Epithelial cell of esophagus (primary cell): Measurements from ENCODE around the gene SLC45A3.

Source experiments
- DNase-seq: peaks from one replicate; pipeline ENCODE4 v3.0.0; 2010; ENCODE audit warnings: low read depth
- H3K4me3 ChIP-seq: 2 replicates; pipeline ENCODE4 v1.5.1; 2011; ENCODE audit warnings: mild to moderate bottlenecking, low read length, control low read depth
- CTCF ChIP-seq: IDR thresholded peaks from 2 replicates; pipeline ENCODE4 v1.5.1; 2011; ENCODE audit warnings: low read depth, mild to moderate bottlenecking, low read length, control low read depth, inconsistent platforms; ENCODE audit not compliant: insufficient read depth; ENCODE audit errors: missing control alignments

SLC45A3 gene

GRCh38 chr1:205715628-205716027 is 35.3 kb upstream of the SLC45A3 start:
- DNase-seq, result peak; percentile 35
- H3K4me3 ChIP-seq, result no peak overlapping the region
- no peak for TF ChIP-seq CTCF

GRCh38 chr1:205714906-205715246 is 34.6 kb upstream of the SLC45A3 start:
- DNase-seq, result no peak
- TF ChIP-seq CTCF, result no peak
- H3K4me3 ChIP-seq, result no peak overlapping the region

- TF ChIP-seq CTCF, result no peak
- no peak overlapping the region for H3K4me3 ChIP-seq
- peak; percentile 44 for DNase-seq
Observed at GRCh38 chr1:205714190-205714905, 34.0 kb upstream of the SLC45A3 start.

- H3K4me3 ChIP-seq, result no peak overlapping the region
- DNase-seq, result peak; percentile 81
- TF ChIP-seq CTCF, result peak; percentile 92
Observed at GRCh38 chr1:205711105-205712048, 31.1 kb upstream of the SLC45A3 start.

- no peak for TF ChIP-seq CTCF
- H3K4me3 ChIP-seq, result no peak overlapping the region
- DNase-seq, result no peak
Observed at GRCh38 chr1:205710201-205711062, 30.1 kb upstream of the SLC45A3 start.

DNA sequence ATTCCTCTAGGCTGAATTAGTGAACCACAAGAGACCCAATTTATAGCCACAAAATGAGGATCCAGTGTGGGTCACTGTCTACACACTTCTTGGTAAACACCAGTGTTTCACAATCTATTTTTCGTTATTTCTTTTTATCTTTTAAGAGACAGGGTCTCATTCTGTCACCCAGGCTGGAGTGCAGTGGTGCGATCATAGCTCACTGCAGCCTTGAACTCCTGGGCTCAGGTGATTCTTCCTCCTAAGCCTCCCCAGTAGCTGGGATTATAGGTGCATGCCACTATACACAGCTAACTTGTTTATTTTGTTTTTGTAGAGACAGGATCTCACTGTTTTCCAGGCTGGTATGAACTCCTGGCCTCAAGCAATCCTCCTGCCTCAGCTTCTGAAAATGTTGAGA is 29.3 kb upstream of the SLC45A3 start:
- DNase-seq, result no peak
- H3K4me3 ChIP-seq, result no peak overlapping the region
- no peak for TF ChIP-seq CTCF
